HG02610 (cell line): ENCODE data around the gene STMP1.

ENCODE experiments used
- ATAC-seq: cut with Tn5 transposase; IDR thresholded peaks from one replicate; pipeline ENCODE4 v1.9.1; 2021; ENCODE audit warnings: mild to moderate bottlenecking, moderate library complexity; ENCODE audit not compliant: unreplicated experiment

Gene STMP1

GRCh38 chr7:135718794-135719437, 56.6 kb downstream of the STMP1 start:
- ATAC-seq: no peak

GRCh38 chr7:135719688-135720087, 57.4 kb downstream of the STMP1 start:
- no peak for ATAC-seq

DNA sequence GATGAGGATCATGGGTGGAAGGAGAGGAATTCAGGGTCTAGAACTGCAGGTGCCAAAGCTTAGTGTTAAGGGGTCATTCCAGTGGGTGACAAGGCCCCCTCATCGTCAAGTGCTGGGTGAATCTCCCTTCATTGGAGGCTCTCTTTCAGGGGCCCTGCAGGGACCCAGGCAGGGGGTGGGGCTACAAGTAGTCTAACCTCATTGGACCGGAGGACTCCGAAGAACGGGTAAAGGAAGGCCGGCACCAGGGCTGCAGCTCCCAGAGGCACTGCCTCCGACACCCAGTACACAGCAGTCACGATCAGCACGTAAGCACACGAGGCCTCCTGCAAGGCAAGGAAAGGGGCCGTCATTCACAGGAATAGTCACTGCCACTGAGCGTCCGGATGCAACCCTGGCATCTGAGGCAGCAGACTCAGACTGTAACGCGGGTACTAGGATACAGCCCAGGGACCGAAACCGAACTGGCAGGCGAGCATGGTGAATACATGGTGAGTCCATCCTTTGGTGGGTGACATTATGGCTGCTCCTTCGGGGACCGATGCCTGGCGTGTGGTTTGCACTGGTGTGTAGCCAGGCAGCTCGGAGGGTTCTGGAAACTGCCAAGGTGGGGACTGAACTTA, 59.0 kb downstream of the STMP1 start:
- no peak for ATAC-seq

- no peak for ATAC-seq
These were observed 61.1 kb downstream of the STMP1 start for GRCh38 chr7:135723411-135723810.
